ENCODE results near the gene TRAPPC1.

DNA sequence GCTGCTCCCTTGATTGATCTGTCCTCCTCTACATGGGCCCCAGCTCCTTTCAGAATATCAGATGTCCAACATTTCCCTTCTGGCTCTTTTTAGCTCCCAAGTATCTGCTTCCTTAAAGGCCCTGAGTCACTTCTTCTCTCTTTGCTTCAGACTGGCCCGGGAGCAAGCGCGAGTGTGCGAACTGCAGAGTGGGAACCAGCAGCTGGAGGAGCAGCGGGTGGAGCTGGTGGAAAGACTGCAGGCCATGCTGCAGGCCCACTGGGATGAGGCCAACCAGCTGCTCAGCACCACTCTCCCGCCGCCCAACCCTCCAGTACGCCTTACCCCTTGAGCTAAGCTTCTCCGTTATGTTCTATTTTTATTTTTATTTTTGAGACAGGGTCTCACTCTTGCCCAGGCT lies 12.6 kb upstream of the TRAPPC1 start:
- TF ChIP-seq CTCF (IDR thresholded peaks at IDR 0.05): no peak
- TF ChIP-seq POLR2A (IDR thresholded peaks at IDR 0.05): no peak
